ENCODE measurements around the gene SPEF2.

The SPEF2 gene

DNA sequence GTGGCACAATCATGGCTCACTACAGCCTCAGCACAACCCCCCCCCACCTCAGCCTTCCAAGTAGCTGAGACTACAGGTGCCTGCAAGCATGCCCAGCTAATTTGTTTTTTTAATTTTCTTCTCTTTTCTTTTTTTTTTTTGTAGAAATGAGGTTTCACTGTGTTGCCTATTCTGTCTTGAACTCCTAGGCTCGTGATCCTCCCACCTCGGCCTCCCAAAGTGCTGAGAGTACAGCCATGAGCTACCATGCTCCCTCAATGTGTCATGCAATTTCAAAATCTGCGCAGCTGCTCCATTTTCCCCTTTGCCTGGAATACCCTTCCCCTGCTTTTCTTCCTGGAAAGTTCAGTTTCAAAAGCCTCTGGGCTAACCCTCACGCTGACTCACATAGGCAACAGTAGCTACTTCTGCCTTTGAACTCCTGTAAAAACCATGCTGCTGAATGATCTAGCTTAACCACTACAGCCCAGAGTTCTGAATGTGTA is 168.0 kb downstream of the SPEF2 start:
- no peak for DNase-seq

DNA sequence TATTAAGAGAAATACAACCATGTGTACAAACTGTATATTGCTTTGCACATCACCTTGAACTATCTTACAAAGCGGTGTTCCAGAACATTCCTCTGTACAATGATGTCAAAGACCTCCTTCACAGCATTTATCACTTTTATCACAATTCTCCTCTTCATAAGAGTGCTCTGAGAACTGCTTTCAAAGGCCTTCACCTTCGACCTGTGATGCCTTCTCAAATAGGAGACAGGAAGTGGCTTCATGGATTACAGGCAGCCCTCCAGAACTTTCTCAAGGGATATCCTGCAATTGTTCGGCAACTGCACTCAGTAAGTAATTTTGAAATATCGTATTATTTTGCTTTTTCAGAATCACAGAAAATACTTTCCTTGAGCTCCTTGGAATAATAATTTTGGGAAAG is 171.1 kb downstream of the SPEF2 start:
- no peak for DNase-seq

DNA sequence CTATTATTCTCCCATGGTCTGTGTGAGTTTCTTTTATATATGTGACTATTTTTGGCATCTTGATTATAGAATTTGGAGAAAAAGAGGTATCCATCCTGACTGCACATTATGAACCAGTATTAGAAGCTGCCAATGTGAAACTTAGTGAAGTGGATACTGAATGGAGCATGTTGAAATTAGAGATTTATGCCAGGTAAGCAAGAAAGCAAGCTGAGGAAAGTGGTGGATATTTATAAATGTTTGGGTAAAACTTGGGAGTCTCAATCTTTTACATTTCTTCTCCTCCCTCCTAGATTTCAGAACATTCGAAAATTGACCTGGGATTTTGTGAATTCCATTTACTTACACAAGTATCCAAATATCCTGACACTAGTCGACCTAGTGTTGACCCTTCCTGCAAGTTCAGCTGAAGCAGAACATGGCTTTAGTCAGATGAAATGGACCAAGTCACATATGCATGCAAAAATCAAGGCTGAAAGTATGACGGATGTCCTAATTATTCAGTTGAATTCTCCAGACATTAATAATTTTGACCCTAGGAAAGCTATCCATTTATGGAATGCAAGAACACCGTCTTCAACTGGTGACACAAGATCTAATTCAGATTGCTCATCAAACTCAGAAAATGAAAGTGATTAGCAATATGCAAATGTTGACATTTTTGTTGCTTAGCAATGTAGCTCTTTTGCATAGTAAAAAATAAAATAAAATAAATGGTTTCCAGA is 172.2 kb downstream of the SPEF2 start:
- DNase-seq: peak; percentile 73

DNA sequence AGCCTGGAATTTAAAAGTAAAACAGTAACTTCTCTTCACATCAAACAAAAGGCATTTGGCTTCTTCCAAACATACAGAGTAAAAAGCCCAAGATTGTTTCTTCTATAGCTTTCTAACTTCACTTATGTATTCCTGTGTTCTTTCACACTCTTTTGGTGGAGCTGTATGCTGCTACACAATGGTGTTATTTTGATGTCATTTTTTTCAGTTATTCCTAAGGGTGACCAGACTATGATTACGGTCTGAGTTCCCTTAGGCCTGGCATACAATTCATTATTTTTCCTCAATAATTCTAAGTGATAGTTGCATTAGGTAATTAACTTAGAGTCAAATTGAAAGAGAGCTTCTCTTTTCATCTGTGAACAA is 172.8 kb downstream of the SPEF2 start:
- no peak for DNase-seq

DNA sequence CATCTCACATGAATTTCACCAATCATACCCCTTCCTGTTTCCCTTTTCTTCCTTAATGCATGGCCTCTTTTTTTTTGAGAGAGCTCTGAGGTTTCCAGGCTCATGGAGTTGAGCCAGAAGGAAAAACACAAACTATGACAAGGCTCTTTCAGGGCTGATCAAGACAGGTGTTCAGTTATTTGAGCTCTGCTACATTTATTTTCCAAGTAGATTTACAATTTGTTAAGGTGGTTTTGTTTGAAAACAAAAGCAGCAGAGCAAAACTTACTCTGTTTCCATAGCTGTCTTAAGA is 176.6 kb downstream of the SPEF2 start:
- DNase-seq: no peak

DNA sequence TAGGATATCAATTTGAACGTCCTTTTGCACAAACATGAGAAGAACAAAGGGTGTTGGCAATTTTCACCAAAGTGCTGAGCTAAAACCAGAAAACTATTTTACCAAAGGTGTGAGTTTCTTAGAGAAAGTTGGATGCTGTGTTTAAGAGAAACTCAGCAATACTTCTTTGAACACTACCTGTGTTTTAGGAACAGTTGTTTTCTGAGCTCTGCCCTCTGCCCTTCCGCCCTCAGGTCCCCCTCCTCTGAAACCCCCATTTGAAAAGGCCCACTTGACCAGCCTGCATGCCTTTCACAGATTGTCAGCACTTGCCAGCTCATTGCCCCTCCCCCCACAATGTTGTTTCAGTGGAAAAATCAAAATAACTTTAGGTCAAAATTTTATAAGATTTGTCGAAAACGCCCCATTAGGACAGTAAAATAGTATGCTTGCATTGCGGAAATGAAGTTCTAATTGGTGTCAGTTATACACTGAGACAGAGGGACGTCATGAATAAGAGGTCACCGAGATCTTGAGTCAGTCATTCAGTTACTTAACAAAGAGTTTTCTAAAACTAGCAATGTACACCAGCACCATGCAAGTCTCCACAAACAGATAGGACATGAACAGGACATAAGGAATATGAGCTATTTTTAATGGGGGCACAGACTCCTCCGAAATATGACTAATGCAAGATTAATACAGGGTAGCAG is 177.2 kb downstream of the SPEF2 start:
- DNase-seq: no peak

DNA sequence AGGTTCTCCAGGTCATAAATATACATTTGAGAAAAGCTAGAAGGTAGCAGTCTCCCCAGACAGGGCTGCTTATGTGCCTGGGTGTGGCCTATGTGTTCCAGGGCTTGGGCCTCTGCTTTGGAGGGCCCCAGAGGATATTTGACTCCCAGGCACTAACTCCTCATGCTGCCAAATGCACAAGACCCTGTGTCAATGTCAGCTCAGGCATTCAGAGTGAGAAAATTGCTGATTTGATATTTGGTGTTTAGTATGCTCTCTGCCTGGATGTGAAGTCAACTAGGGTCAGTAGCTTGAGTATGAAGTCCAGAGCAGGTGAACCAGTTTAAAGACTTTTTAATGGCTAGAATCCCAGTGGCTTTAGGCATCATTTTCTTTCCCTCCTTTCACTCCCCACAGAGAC is 181.5 kb downstream of the SPEF2 start:
- DNase-seq: no peak

DNA sequence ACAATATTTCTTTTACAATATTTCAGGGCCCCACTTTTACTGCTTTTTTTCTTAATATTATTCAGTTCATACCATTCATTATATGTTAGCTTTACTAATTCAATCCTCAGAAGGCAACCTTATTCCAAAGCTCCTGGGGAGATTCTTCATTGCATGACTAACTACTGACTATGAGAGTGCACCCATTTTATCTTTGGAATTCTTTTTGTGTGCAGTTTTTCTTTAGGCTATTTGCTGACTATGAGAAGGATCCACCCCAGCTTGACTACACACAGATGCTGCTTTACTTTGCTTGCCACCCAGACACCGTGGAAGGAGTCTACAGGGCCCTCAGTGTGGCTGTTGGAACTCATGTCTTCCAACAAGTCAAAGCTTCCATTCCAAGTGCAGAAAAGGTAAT is 182.1 kb downstream of the SPEF2 start:
- peak; percentile 33 for DNase-seq

DNA sequence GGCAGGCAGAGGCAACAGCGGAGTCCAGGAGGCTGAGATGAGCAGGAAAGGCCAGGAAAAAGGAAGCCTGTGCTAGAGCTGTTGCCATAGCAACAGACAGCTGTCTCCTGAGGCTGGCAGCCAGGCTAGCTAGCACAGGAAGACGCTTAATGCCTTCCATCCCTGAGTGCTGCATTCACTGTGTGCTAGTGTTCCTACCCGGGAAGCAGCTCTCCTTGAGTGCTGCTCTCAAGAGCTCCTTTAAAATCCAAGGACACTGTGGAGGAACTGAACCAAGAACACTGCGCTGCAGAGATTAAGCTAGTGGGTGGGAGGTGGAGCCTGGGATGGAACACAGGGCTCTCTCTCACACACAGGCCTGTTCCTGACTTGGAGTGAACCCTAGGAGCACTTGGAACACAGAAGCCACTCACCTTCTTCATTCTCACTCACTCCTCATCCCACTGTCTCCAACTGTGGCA is 185.6 kb downstream of the SPEF2 start:
- peak; percentile 85 for DNase-seq

DNA sequence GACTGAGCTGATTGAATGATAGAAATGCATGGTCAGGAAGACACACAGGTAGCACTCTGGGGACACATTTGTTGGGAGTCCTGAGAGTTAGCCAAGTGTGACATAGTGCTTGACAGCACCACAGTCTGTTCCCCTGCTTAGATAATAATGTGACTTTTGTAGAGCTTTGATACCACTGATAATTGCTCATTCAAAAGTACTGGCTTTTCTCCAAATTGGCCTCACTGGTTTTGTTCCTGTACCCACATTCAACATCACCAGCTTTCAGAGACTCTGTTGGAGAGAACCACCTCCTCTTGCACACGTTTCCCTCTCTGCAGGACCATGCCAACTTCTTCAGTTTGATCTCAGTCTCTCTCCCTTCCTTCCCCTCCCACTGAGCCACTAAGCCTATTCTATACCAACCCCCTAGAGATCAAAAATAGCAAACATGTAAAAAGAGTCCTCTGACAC is 186.6 kb downstream of the SPEF2 start:
- no peak for DNase-seq

DNA sequence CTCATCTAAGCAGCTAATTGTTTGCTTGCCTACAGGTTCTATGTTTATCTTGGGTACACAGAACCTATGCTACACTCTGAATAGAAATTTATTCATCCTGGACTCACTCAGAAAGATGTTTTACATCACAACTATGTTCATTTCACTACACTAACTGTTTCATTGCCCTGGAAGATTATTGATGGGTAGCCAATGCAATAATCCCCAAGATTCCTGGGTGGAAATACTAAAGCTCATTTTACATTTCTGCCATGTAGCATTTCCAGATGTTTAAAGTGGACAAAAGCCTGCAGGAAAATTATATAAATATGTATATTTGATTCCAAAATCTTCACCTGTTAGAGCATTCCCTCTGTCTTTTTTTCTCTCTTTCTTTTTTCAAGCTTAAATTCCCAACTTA is 187.2 kb downstream of the SPEF2 start:
- DNase-seq: no peak

DNA sequence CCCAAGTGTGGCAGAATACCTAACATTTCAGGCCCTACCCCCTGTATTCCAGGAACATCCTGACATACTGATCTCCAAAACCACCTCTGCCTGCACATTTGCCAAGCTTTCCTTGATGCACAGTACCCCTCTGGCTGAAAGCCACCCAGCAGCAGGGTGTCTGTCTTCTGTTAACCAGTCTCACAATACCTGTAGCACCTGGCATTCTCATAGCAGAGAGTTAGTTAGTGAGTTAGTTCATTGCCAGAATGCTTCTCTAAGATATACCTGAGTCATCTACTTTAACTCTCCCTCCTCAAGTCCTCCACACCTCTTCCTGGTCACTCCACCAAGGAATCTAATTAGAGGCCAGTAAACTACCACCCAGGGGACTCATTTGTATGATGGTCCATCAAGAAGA is 192.9 kb downstream of the SPEF2 start:
- DNase-seq: no peak

DNA sequence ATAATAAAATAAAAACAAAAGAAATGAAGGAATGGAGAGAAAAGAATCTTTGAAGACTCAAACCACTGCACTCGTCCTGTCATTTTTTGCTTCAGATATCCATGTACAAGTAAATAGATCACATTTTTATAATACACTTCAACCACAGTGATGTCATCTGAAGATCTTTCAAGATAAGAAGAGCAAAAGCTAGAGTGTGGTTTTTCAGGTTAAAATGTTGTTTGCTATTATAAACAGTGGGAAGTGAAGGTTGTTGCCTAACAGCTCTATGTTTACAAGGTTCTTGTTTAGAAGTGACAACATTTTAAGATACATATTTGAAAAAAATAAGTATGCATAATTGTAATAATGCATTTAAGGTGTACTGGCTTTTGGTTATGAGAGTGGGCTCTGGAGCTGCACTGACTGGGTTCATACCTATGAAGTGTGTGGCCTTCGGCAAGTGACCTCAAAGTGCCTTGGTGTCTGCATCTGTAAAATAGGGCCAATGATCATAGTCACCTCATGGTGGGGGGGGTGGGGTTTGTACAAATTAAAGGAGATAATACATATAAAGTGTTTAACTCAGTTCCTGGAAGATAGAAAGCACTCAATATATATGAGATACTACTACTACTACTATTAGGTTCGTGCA is 193.6 kb downstream of the SPEF2 start:
- DNase-seq: peak; percentile 31

DNA sequence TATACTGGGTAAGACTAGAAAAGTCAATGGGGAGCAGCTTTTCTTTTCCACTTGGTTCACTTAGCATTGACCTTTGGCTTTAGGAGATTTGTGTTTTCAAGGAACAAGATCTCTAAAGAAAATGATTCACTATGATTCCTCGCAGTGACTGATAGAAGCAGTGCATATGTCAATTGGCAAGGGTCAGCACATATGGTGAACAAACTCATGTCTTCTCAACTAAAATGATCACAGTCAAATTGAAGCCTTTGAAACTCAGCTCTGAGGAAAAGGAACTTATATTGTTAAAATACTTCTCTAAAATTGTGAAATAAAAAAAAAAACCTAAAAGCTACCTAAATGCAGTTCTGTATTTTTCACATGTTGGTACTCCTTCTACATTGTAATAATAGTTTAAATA is 195.9 kb downstream of the SPEF2 start:
- DNase-seq: no peak

DNA sequence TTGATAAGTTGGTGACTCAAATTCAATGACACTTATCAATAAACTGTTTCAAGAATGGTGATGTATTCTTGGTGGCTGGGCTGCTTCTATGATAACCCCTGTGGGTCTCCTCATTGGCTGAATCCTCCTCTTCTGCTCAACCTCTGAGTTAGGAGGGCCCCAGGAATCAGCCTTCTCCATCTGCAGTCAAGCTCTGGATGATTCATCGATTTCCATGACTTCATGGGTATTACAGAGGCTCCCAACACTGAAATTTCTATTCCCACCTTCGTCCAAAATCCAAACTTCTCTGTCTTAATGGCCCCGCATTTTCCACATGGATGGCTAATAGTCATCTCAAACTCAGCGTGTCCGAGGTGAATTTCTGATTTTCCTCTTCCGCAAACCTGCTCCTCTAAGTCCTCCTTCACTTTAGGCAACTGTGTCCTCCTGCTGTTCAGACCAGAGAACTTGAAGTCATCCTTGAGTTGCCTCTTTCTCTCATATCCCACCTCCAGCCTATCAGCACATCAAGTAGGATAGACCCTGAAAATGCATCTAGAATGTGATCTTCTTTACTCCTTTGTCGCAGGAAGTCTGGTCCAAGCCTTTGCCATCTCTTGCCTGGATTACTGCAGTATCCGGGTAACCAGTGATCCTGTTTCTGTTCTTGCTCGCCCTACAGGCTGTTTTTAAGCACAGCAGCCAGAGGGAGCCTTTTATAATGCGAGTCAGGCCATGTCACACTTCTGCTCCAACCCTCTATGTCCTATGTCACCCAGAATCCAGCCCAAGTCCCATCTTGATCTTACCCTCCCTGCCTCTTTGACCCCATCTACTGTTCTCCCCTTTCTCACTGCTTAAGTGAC is 197.7 kb downstream of the SPEF2 start:
- DNase-seq: no peak

DNA sequence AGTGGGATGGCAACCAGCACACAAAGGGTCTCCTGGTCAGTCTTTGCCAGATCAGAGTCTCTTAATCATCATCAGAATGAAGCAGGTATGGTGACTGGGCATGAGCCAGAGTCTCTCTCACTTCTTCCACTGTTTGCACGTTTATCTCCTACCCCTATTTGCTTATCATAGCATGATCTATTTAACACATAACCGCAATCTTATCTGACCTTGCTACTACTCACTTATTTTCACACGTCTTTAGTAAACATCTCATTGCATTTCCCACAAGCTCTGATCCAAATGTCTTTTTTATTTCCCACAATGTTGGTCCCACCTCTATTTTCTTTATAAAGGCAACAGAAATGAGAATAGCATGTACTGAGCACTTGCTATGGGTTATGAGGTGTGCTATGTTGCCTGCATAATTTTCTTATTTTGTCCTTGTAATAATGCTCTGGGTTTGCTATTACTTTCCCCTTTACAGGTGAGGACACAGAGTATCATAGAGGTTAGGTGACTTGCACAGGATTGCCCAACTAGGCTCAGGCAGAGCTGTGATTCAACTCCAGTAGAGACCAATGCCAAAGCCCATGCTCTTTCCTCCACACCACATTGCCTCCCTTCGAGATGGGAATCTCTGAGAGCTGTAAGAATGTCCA is 199.3 kb downstream of the SPEF2 start:
- no peak for DNase-seq

DNA sequence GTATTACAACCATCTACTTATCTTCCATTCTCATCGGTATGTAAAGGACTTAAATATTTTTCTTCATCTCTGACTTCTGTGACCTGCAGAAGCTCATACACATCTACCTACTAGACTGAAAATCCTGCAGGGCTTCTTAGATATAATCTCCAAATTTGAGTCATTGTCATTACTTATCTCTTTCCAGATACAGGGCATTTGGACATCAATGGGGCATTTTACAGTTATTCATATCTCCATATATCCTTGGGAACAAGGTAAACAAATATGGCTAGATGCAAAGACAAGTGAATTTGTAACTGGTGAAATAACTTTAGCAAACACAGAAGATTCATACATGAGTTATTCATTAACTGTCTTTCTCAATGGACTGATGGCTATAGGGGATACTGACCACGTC is 201.4 kb downstream of the SPEF2 start:
- no peak for DNase-seq

DNA sequence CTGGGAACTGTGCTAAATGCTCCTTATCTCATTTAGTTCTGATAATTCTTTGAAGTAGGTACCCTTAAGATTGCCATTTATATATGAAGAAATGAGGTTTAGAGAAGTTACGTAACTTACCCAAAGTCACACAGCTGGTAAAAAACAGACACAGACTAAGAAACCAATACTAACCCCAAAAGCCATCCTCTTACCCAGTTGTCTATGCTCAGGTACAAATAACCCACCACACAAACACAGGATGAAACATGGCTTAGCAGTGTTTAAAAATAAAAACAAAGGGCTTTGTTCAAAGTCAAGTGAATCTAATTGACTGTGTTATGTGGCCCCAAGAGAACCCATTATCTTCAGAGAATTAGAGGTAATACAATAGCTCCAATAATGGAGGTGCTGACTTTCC is 202.0 kb downstream of the SPEF2 start:
- DNase-seq: no peak

DNA sequence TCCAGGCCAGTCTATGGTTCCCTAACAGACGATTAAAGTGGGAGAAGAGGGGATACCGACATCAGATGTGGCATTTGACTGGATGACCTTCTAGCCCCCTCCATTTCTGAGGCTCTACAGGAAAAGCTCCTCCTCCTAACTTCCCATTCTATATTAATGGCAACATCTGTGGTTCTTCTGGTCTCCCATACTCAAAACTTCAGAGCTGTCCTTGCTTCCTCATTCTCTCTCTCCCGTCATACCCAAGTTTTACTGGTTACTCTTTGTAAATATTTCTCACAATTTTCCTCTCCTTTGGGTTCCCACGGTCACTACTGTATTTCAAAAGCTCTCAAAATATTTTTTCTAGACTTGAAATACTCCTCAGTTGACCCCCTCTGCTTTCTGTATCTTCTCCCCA is 203.1 kb downstream of the SPEF2 start:
- no peak for DNase-seq

DNA sequence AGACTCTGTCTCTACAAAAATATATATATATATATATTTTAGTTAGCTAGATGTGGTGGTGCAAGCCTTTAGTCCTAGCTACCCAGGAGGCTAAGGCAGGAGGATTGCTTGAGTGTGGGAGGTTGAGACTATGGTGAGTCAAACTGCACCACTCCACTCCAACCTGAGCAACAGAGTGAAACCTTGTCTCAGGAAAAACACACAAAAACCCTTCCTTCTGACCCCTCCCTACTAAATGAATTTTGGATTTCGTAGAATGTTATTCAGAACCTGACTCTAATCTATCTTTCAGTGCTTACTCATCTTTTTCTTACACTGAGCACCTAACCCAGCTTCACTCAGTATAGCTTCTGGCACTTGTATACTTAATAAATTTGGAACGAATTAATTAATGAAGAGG is 203.8 kb downstream of the SPEF2 start:
- DNase-seq: no peak

DNA sequence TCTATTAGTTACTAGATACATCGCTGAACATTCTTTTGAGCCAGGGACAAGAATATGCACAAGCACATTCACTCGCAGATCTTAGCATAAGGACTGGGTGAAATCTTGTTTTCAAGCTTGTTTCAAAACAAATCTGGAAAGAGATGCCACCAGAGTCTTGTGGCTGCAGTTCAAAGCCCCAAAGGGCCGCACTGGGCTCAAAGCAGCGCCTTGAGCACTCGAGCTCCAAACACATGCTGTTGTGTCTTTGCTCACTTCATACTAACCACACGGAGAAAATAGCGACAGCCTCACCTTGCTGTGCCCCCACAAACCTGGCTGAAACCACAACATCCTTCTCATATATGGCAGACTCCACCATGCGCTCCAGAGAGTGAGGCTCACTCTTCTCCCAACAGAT is 204.8 kb downstream of the SPEF2 start:
- no peak for DNase-seq

DNA sequence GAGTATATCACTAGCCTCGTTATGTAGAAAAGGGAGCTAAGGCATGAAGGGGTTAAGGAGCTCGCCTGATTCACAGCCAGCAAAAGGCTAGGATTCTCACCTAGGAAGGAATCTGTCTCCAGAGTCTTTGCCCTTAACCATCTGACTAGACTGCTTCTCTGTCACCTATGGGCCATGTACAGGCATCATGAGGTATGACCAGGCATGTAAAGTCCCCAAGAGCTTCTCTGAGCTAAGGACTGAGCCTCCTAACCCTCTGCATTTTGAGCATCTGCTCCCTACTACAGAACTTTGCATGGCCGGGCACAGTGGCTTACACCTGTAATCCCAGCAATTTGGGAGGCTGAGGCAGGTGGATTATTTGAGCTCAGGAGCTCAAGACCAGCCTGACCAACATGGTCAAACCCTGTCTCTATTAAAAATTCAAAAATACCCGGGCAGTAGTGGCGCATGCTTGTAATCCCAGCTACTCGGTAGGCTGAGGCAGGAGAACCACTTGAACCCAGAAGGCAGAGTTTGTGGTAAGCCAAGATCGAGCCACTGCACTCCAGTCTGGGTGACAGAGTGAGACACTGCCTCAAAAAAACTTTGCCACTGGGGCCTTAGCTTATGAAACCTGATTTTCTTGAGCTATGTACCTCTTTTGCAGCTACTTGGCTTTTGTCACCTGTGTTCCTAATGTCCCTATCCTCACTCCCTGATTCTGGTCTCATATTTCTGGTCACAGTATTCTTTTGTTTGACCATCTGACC is 205.9 kb downstream of the SPEF2 start:
- DNase-seq: no peak
